Left kidney (tissue), 8 donors: ENCODE results near the gene DGCR8. TPM values are rescaled to one million over a fixed set of nuclear protein-coding genes. Genes with fewer than 3 reads are reported as not detected.

Experiments
- DNase-seq: peaks from one replicate; pipeline ENCODE4 v3.0.0-alpha.2; 2013
- long read RNA-seq, 8 donors: transcript quantifications; one replicate each; lab custom pipeline, GENCODE V29; 2026
- polyA plus RNA-seq: library from polyadenylated mRNA; unstranded; fragments of 120-200 nt; gene quantifications from one replicate; pipeline ENCODE4 v1.2.1, GENCODE V29; 2013; ENCODE audit not compliant: insufficient read length

DGCR8 gene
- 58.0 TPM for polyA plus RNA-seq
- long read RNA-seq, donor 1, full-length matches to known transcripts: 5 of 5 reads
- long read RNA-seq, donor 1, partial matches to known transcripts: 0 of 5 reads
- long read RNA-seq, donor 1, other reads (novel, unspliced or antisense): 0 of 5 reads
- long read RNA-seq, donor 2, full-length matches to known transcripts: 6 of 6 reads
- long read RNA-seq, donor 2, partial matches to known transcripts: 0 of 6 reads
- long read RNA-seq, donor 2, other reads (novel, unspliced or antisense): 0 of 6 reads
- long read RNA-seq, donor 3, full-length matches to known transcripts: 2 of 2 reads
- long read RNA-seq, donor 3, partial matches to known transcripts: 0 of 2 reads
- long read RNA-seq, donor 3, other reads (novel, unspliced or antisense): 0 of 2 reads
- long read RNA-seq, donor 4: 0 reads
- long read RNA-seq, donor 5, full-length matches to known transcripts: 4 of 4 reads
- long read RNA-seq, donor 5, partial matches to known transcripts: 0 of 4 reads
- long read RNA-seq, donor 5, other reads (novel, unspliced or antisense): 0 of 4 reads
- long read RNA-seq, donor 6, full-length matches to known transcripts: 3 of 3 reads
- long read RNA-seq, donor 6, partial matches to known transcripts: 0 of 3 reads
- long read RNA-seq, donor 6, other reads (novel, unspliced or antisense): 0 of 3 reads
- long read RNA-seq, donor 7, full-length matches to known transcripts: 8 of 8 reads
- long read RNA-seq, donor 7, partial matches to known transcripts: 0 of 8 reads
- long read RNA-seq, donor 7, other reads (novel, unspliced or antisense): 0 of 8 reads
- long read RNA-seq, donor 8, full-length matches to known transcripts: 1 of 1 reads
- long read RNA-seq, donor 8, partial matches to known transcripts: 0 of 1 reads
- long read RNA-seq, donor 8, other reads (novel, unspliced or antisense): 0 of 1 reads

- peak; percentile 95 for DNase-seq
These were observed at the start of gene DGCR8 for GRCh38 chr22:20079745-20080444. TSS of gene DGCR8 (plus strand) at chr22:20080241. CDS start at chr22:20085964, 5,723 bp downstream.

- DNase-seq: no peak
These were observed 48.2 kb upstream of the DGCR8 start for GRCh38 chr22:20031732-20032406.

- DNase-seq: no peak
These were observed 47.5 kb upstream of the DGCR8 start for GRCh38 chr22:20032407-20032991.

GRCh38 chr22:20033045-20033706, 46.9 kb upstream of the DGCR8 start:
- DNase-seq: no peak

GRCh38 chr22:20034143-20034542, 45.9 kb upstream of the DGCR8 start:
- no peak for DNase-seq

GRCh38 chr22:20035375-20036083, 44.5 kb upstream of the DGCR8 start:
- DNase-seq: no peak

- DNase-seq: peak; percentile 14
These were observed 44.0 kb upstream of the DGCR8 start for GRCh38 chr22:20036084-20036482.

GRCh38 chr22:20036535-20037392, 43.3 kb upstream of the DGCR8 start:
- no peak for DNase-seq

- no peak for DNase-seq
These were observed 42.6 kb upstream of the DGCR8 start for GRCh38 chr22:20037419-20037818.

- DNase-seq: no peak
These were observed 41.5 kb upstream of the DGCR8 start for GRCh38 chr22:20038574-20038973.

GRCh38 chr22:20039683-20040325, 40.2 kb upstream of the DGCR8 start:
- no peak for DNase-seq

GRCh38 chr22:20040327-20041200, 39.5 kb upstream of the DGCR8 start:
- no peak for DNase-seq

- DNase-seq: no peak
These were observed 36.7 kb upstream of the DGCR8 start for GRCh38 chr22:20043057-20043996.

- no peak for DNase-seq
These were observed 36.1 kb upstream of the DGCR8 start for GRCh38 chr22:20043997-20044342.

- DNase-seq: no peak
These were observed 35.4 kb upstream of the DGCR8 start for GRCh38 chr22:20044495-20045151.

- DNase-seq: no peak
These were observed 33.3 kb upstream of the DGCR8 start for GRCh38 chr22:20046730-20047129.
